WTC11 (cell line): ENCODE measurements around the gene EHBP1. TPM values are rescaled to one million over a fixed set of nuclear protein-coding genes. Genes with fewer than 3 reads are reported as not detected.

Experiments used
- ATAC-seq: fragments of 200-7000 bp; cut with Tn5 transposase; 2 replicates; pipeline ENCODE4 v1.10.0; 2021; ENCODE audit warnings: mild to moderate bottlenecking, moderate library complexity
- CTCF ChIA-PET: fragments of 300-600 bp; sonication (Branson Sonifier 250); formaldehyde crosslinking; loops from one replicate; lab custom pipeline; 2021; ENCODE audit warnings: antibody characterized with exemption; lab: Charles Lee
- POLR2A ChIA-PET: fragments of 350-600 bp; sonication (Branson Sonifier 250); formaldehyde crosslinking; loops from one replicate; lab custom pipeline; 2021; ENCODE audit warnings: antibody characterized with exemption; lab: Charles Lee
- DNase-seq: peaks from one replicate; pipeline ENCODE4 v3.0.0; 2021; ENCODE audit warnings: low spot score
- H3K27ac Mint-ChIP-seq: 2 replicates; pipeline ENCODE4 v1.8.0; 2021; ENCODE audit warnings: mixed read lengths
- H3K27me3 Mint-ChIP-seq: 2 replicates; pipeline ENCODE4 v1.8.0; 2021; ENCODE audit warnings: low read depth, mild to moderate bottlenecking, moderate library complexity, mixed read lengths
- H3K36me3 Mint-ChIP-seq: 2 replicates; pipeline ENCODE4 v1.8.0; 2021; ENCODE audit warnings: mixed read lengths
- H3K4me1 Mint-ChIP-seq: 2 replicates; pipeline ENCODE4 v1.8.0; 2022; ENCODE audit warnings: mixed read lengths
- H3K4me3 Mint-ChIP-seq: 2 replicates; pipeline ENCODE4 v1.8.0; 2021; ENCODE audit warnings: mild to moderate bottlenecking, moderate library complexity, mixed read lengths
- H3K9me3 Mint-ChIP-seq: 2 replicates; pipeline ENCODE4 v1.8.0; 2021; ENCODE audit warnings: mixed read lengths
- ATF6 ChIP-seq: sonication (generic); formaldehyde crosslinking; IDR thresholded peaks from 2 replicates; pipeline ENCODE4 v1.8.1; 2023; ENCODE audit warnings: mild to moderate bottlenecking, missing genetic modification reagents
- CREB1 ChIP-seq: sonication (generic); formaldehyde crosslinking; IDR thresholded peaks from 2 replicates; pipeline ENCODE4 v1.8.0; 2023; ENCODE audit warnings: mild to moderate bottlenecking, missing genetic modification reagents
- CREM ChIP-seq: sonication (generic); formaldehyde crosslinking; IDR thresholded peaks from 2 replicates; pipeline ENCODE4 v1.8.1; 2022; ENCODE audit warnings: mild to moderate bottlenecking, missing genetic modification reagents, moderate library complexity
- E2F4 ChIP-seq: sonication (generic); formaldehyde crosslinking; IDR thresholded peaks from 2 replicates; pipeline ENCODE4 v1.8.1; 2022; ENCODE audit warnings: low read depth, mild to moderate bottlenecking, moderate library complexity, missing genetic modification reagents, borderline replicate concordance
- ESRRA ChIP-seq: sonication (generic); formaldehyde crosslinking; IDR thresholded peaks from 2 replicates; pipeline ENCODE4 v1.8.1; 2022; ENCODE audit warnings: mild to moderate bottlenecking, missing genetic modification reagents, borderline replicate concordance
- FOXP1 ChIP-seq: sonication (generic); formaldehyde crosslinking; IDR thresholded peaks from 2 replicates; pipeline ENCODE4 v1.8.0; 2022; ENCODE audit warnings: missing genetic modification reagents, mild to moderate bottlenecking, moderate library complexity, borderline replicate concordance
- HMGXB4 ChIP-seq: sonication (generic); formaldehyde crosslinking; IDR thresholded peaks from 2 replicates; pipeline ENCODE4 v1.8.1; 2023; ENCODE audit warnings: mild to moderate bottlenecking, moderate library complexity, missing genetic modification reagents
- KAT7 ChIP-seq: sonication (generic); formaldehyde crosslinking; IDR thresholded peaks from 2 replicates; pipeline ENCODE4 v1.8.1; 2023; ENCODE audit warnings: missing genetic modification reagents, mild to moderate bottlenecking, borderline replicate concordance
- MXD4 ChIP-seq: fragments of 250-450 bp; sonication (Bioruptor Pico); IDR thresholded peaks from 2 replicates; pipeline ENCODE4 v1.8.0; 2021; ENCODE audit warnings: mild to moderate bottlenecking, moderate library complexity, borderline replicate concordance
- NFE2L1 ChIP-seq: sonication (generic); formaldehyde crosslinking; IDR thresholded peaks from 2 replicates; pipeline ENCODE4 v1.8.1; 2023; ENCODE audit warnings: missing genetic modification reagents
- NR2C2 ChIP-seq: sonication (generic); formaldehyde crosslinking; IDR thresholded peaks from 2 replicates; pipeline ENCODE4 v1.8.0; 2022; ENCODE audit warnings: mild to moderate bottlenecking, missing genetic modification reagents
- RELA ChIP-seq: sonication (generic); formaldehyde crosslinking; IDR thresholded peaks from 2 replicates; pipeline ENCODE4 v1.8.1; 2022; ENCODE audit warnings: missing genetic modification reagents, mild to moderate bottlenecking, borderline replicate concordance
- SP1 ChIP-seq: sonication (generic); formaldehyde crosslinking; conservative IDR thresholded peaks from 2 replicates; pipeline ENCODE4 v1.8.1; 2022; ENCODE audit warnings: missing genetic modification reagents
- ZNF317 ChIP-seq: sonication (generic); formaldehyde crosslinking; IDR thresholded peaks from 2 replicates; pipeline ENCODE4 v1.8.1; 2023; ENCODE audit warnings: low read depth, mild to moderate bottlenecking, moderate library complexity, missing genetic modification reagents, borderline replicate concordance
- ZNF423 ChIP-seq: fragments of 250-450 bp; sonication (Bioruptor Pico); IDR thresholded peaks from 2 replicates; pipeline ENCODE4 v2.1.2; 2022; ENCODE audit warnings: mild to moderate bottlenecking, moderate library complexity
- total RNA-seq: library from RNA; stranded (reverse); gene quantifications from 3 replicates; pipeline ENCODE4 v1.2.3, GENCODE V29; 2021
- TF ChIP-seq, protein P1 (sequence below): sonication (generic); formaldehyde crosslinking; conservative IDR thresholded peaks from 2 replicates; pipeline ENCODE4 v1.8.1; 2022; ENCODE audit warnings: mild to moderate bottlenecking, missing genetic modification reagents
- TF ChIP-seq, protein P2 (sequence below): sonication (generic); formaldehyde crosslinking; IDR thresholded peaks from 2 replicates; pipeline ENCODE4 v1.8.0; 2022; ENCODE audit warnings: mild to moderate bottlenecking, missing genetic modification reagents
- TF ChIP-seq, protein P3 (sequence below): sonication (generic); formaldehyde crosslinking; IDR thresholded peaks from 2 replicates; pipeline ENCODE4 v1.8.1; 2023; ENCODE audit warnings: mild to moderate bottlenecking, missing genetic modification reagents, moderate library complexity
- TF ChIP-seq, protein P4 (sequence below): fragments of 200-600 bp; IDR thresholded peaks from 2 replicates; pipeline ENCODE4 v1.8.0; 2022; ENCODE audit warnings: antibody characterized with exemption

EHBP1 gene
- total RNA-seq, 1 experiment from 2014 or later, result 36.4 TPM

- Mint-ChIP-seq H3K27me3 (peaks cover 96% of the 10 kb centered on the region), H3K36me3 (no peaks in the 10 kb centered on the region), H3K27ac (no peak overlapping the region), H3K4me1 (peaks cover 73% of the 10 kb centered on the region), H3K9me3 (no peaks in the 10 kb centered on the region), H3K4me3 (peak overlapping the region; percentile 75)
- no peak for TF ChIP-seq RELA (CRISPR knock-in tag)
- no peak for TF ChIP-seq CREB1 (CRISPR knock-in tag)
- no peak for TF ChIP-seq ZNF317 (CRISPR knock-in tag)
- TF ChIP-seq NR2C2 (CRISPR knock-in tag), result no peak
- no peak for TF ChIP-seq NFE2L1 (CRISPR knock-in tag)
- ChIA-PET CTCF (interaction anchor here (1.0 to 2.7 kb wide), 5 partner anchors 9 to 596 kb away, joined by 3 to 23 read pairs (median 3); no protein-coding TSS in a partner anchor), POLR2A (interaction anchor here (1.8 kb wide), 1 partner anchor 9 kb away, joined by 5 read pairs; no protein-coding TSS in a partner anchor)
- no peak for ATAC-seq
- peak; percentile 13 for DNase-seq
Observed at GRCh38 chr2:63053081-63053888, 347.8 kb downstream of the EHBP1 start.

DNA sequence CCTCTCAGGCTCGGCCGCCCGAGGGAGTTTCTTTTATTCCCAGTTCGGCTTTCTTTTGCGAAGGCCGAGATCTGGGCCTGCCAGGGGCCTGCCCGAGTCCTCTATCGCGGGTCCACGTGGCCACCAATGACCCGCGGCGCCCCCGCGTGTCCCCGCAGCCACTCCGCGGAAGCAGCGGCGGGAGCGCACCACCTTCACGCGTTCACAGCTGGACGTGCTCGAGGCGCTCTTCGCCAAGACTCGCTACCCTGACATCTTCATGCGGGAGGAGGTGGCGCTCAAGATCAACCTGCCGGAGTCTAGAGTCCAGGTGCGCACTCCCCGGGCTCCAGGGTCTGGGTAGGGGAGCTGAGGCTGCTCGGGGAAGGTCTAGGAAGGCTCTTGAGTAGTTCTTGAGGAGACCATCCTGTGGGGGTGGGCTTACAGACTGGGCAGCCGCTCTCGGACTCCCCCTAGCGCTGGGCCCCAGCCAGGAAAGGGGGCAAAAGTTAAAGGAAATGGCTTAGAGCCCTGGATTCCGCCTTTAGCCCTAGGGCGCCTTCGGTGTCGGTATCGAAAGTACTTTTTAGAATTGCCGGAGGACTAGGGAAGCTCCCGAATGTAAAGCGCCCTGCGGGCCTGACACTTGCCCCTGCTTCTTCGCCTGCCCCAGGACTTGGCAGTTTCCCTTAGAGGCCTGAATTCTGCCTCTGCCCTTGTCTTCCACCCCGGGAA is 348.5 kb downstream of the EHBP1 start:
- ATAC-seq (peak; percentile 41), DNase-seq (peak; percentile 92)
- H3K4me3 Mint-ChIP-seq, result peak overlapping the region; percentile 75
- ChIA-PET CTCF (interaction anchor here (0.8 to 2.7 kb wide), 9 partner anchors 8 to 597 kb away, joined by 3 to 23 read pairs (median 3); no protein-coding TSS in a partner anchor), POLR2A (interaction anchor here (1.7 to 2.0 kb wide), 2 partner anchors 7 to 10 kb away, joined by 7 to 9 read pairs; no protein-coding TSS in a partner anchor)
- peaks cover 96% of the 10 kb centered on the region for H3K27me3 Mint-ChIP-seq
- peaks cover 74% of the 10 kb centered on the region for H3K4me1 Mint-ChIP-seq
- TF ChIP-seq CREB1 (CRISPR knock-in tag) (no peak), ESRRA (CRISPR knock-in tag) (no peak), KAT7 (CRISPR knock-in tag) (0 out of 2 replicates have a peak, but pooled peaks have one; percentile 66), ATF6 (no peak), E2F4 (CRISPR knock-in tag) (no peak), HMGXB4 (CRISPR knock-in tag) (peak; percentile 77), MXD4 (CRISPR knock-in tag) (peak; percentile 66; the same call in 1 of the 2 replicates), ZNF423 (CRISPR knock-in tag) (peak; percentile 52; the same call in 1 of the 2 replicates), CREM (CRISPR knock-in tag) (0 out of 2 replicates have a peak, but pooled peaks have one; percentile 29), SP1 (CRISPR knock-in tag) (peak; percentile 69), FOXP1 (CRISPR knock-in tag) (peak; percentile 43; the same call in 1 of the 2 replicates)
- TF ChIP-seq, protein P1, sequence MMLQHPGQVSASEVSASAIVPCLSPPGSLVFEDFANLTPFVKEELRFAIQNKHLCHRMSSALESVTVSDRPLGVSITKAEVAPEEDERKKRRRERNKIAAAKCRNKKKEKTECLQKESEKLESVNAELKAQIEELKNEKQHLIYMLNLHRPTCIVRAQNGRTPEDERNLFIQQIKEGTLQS, result no peak
- TF ChIP-seq, protein P2, sequence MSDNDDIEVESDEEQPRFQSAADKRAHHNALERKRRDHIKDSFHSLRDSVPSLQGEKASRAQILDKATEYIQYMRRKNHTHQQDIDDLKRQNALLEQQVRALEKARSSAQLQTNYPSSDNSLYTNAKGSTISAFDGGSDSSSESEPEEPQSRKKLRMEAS (CRISPR knock-in tag), result peak; percentile 66; the same call in 1 of the 2 replicates
- TF ChIP-seq, protein P3, sequence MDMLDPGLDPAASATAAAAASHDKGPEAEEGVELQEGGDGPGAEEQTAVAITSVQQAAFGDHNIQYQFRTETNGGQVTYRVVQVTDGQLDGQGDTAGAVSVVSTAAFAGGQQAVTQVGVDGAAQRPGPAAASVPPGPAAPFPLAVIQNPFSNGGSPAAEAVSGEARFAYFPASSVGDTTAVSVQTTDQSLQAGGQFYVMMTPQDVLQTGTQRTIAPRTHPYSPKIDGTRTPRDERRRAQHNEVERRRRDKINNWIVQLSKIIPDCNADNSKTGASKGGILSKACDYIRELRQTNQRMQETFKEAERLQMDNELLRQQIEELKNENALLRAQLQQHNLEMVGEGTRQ, result no peak
- TF ChIP-seq, protein P4, sequence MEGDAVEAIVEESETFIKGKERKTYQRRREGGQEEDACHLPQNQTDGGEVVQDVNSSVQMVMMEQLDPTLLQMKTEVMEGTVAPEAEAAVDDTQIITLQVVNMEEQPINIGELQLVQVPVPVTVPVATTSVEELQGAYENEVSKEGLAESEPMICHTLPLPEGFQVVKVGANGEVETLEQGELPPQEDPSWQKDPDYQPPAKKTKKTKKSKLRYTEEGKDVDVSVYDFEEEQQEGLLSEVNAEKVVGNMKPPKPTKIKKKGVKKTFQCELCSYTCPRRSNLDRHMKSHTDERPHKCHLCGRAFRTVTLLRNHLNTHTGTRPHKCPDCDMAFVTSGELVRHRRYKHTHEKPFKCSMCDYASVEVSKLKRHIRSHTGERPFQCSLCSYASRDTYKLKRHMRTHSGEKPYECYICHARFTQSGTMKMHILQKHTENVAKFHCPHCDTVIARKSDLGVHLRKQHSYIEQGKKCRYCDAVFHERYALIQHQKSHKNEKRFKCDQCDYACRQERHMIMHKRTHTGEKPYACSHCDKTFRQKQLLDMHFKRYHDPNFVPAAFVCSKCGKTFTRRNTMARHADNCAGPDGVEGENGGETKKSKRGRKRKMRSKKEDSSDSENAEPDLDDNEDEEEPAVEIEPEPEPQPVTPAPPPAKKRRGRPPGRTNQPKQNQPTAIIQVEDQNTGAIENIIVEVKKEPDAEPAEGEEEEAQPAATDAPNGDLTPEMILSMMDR, result peak; percentile 78
- H3K36me3 Mint-ChIP-seq, result no peaks in the 10 kb centered on the region
- H3K27ac Mint-ChIP-seq, result no peak overlapping the region
- no peaks in the 10 kb centered on the region for H3K9me3 Mint-ChIP-seq
